Cardiac septum (tissue), 1 donor: Measurements from ENCODE around the gene SH3YL1. TPM values are rescaled to one million over a fixed set of nuclear protein-coding genes. Genes with fewer than 3 reads are reported as not detected.

ENCODE experiments used
- total RNA-seq: library from RNA; stranded (reverse); fragmentation: NEBNext Ultra II Directional; extraction: Animal tissue kit (Norgen Biotek cat#: 25700); gene quantifications from one replicate; pipeline ENCODE4 v1.2.1, GENCODE V29; 2021
- donor health status: DM: no; HTN: no; CAD: no.

SH3YL1 gene
- total RNA-seq, 1 donor from 2014 or later = 12.9 TPM

Other genes starting within 250 kb of the SH3YL1 start
- 4.0 TPM for gene FAM110C, start 217.5 kb downstream of the SH3YL1 start, total RNA-seq
- gene ACP1, start 915 bp upstream of the SH3YL1 start, total RNA-seq = 64.6 TPM
- gene ALKAL2, start 24.1 kb upstream of the SH3YL1 start, total RNA-seq = 2.7 TPM